GM13976 (cell line): ENCODE results near the gene USP2.

Experiments
- DNase-seq: peaks from one replicate; pipeline ENCODE4 v3.0.0; 2012; ENCODE audit warnings: low spot score
- in situ Hi-C: fragments of 300-500 bp; cut with MboI; formaldehyde crosslinking; loops from one replicate; pipeline ENCODE4 v1.12.0; 2022; ENCODE audit warnings: low sequenced_read_pairs, mixed read lengths, inconsistent platforms; ENCODE audit not compliant: unreplicated experiment
- TF ChIP-seq, protein P1 (sequence below): IDR thresholded peaks from 2 replicates; pipeline ENCODE4 v1.5.1; 2012; ENCODE audit warnings: borderline replicate concordance, mild to moderate bottlenecking; ENCODE audit not compliant: insufficient read depth; ENCODE audit errors: extremely low read depth, missing control alignments, control extremely low read depth

The USP2 gene, protein sequence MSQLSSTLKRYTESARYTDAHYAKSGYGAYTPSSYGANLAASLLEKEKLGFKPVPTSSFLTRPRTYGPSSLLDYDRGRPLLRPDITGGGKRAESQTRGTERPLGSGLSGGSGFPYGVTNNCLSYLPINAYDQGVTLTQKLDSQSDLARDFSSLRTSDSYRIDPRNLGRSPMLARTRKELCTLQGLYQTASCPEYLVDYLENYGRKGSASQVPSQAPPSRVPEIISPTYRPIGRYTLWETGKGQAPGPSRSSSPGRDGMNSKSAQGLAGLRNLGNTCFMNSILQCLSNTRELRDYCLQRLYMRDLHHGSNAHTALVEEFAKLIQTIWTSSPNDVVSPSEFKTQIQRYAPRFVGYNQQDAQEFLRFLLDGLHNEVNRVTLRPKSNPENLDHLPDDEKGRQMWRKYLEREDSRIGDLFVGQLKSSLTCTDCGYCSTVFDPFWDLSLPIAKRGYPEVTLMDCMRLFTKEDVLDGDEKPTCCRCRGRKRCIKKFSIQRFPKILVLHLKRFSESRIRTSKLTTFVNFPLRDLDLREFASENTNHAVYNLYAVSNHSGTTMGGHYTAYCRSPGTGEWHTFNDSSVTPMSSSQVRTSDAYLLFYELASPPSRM

DNA sequence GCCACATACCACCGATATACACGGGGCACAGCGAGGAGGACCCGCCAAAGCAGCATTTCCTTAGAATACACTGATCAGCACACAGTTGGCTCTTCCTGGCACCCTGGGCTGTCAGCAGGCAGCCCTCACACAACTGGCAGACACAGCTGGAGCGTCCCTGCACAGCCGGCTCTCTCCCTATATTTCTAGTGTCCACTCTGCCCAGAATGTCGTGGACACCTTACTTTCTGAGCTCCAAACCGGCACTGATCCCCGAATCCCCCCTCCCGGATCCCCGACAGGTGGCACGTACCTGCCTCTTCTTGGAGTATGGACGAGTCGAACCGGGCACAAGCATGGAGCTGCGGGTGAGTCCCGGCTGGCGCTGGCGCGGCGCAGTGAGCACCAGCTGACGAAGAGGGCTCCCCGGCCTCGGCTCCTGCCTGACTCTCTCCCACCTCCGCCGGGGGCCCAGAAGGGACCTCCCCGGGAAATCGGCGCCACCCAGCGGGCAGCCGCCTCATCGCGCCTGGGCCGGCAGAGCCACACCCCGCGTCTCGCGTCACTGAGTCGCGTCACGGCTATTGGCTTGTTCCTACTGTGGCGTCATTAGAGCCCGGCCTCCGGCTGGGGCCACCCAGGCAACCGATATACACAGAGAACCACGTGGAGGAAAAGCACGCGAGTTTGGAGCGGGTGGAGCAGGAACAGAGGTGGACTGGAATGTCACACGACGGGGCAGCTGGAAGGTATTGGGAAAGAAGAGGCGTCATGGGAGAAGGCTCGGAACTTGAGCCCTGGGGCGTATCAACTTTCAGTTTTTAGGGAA lies at the start of gene USP2:
TSS of gene USP2 (minus strand) at position 510 of the 808 bp plus-strand sequence. CDS start 8,210 bp downstream, outside the sequence.
- TF ChIP-seq, protein P1, sequence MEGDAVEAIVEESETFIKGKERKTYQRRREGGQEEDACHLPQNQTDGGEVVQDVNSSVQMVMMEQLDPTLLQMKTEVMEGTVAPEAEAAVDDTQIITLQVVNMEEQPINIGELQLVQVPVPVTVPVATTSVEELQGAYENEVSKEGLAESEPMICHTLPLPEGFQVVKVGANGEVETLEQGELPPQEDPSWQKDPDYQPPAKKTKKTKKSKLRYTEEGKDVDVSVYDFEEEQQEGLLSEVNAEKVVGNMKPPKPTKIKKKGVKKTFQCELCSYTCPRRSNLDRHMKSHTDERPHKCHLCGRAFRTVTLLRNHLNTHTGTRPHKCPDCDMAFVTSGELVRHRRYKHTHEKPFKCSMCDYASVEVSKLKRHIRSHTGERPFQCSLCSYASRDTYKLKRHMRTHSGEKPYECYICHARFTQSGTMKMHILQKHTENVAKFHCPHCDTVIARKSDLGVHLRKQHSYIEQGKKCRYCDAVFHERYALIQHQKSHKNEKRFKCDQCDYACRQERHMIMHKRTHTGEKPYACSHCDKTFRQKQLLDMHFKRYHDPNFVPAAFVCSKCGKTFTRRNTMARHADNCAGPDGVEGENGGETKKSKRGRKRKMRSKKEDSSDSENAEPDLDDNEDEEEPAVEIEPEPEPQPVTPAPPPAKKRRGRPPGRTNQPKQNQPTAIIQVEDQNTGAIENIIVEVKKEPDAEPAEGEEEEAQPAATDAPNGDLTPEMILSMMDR = peak; percentile 98
- DNase-seq = peak; percentile 96
- in situ Hi-C loops = no loop called here

DNA sequence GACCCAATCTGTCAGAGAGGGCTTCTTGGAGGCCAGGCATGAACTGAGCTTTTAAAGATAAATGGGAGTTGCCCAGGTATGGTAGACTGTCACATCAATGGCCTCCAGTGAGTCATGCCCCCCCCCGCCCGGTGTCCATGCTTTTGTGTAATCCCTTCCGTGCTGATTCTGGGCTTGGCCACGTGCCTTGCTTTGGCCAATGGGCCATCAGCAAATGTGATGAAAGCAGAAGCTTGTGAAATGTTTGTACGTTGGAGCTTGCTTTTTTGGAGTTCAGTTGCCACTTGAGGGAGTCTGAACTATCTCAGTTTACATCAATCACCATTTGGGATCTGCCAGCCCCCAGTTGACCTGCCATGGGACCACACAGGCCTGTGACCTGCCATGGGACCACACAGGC lies 45.8 kb upstream of the USP2 start:
- TF ChIP-seq, protein P1 = no peak

DNA sequence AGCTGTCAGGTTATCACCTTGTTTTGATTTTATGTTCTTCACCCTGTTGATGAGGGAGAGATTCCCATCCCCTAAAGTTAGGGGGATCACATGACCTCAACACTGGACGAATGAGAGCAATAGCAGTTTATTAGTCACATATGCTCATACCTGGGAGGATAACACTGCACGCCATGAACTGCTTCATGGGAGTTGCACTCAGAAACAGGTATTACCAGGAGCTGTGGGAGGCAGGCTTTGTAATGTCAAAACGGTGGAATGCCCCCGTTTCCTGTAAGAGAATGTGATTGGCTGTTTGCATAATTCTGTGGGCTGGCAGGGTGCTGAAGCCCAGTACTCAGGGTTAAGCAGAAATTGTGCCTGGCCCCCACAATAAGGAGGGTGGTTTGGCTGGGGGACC lies 44.7 kb upstream of the USP2 start:
- DNase-seq = no peak
- TF ChIP-seq, protein P1 = no peak
- in situ Hi-C loops = no loop called here

More for the DNA sequence above, 45.8 kb upstream of the USP2 start:
- in situ Hi-C loops = no loop called here
- DNase-seq = no peak

DNA sequence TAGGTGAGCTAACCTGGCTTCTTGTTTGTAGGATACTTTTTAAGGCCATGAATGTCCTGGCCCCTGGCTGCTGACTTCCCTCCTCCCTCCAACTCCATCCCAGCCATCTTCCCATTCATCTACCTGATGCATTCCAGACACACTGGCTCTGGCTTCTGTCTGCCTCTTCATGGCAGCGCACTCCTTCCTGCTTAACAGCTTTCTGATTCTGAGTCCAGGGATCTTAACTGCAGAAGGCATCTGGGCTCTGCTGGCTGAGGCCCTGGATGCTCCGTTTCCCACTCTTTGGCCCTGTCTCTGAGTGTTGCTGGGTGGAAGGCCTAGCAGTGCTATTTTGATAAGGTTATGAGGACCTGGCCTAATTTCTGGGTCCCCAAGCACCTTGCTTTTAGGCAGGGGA lies 43.3 kb upstream of the USP2 start:
- TF ChIP-seq, protein P1 = no peak
- no peak for DNase-seq
- in situ Hi-C loops = no loop called here

DNA sequence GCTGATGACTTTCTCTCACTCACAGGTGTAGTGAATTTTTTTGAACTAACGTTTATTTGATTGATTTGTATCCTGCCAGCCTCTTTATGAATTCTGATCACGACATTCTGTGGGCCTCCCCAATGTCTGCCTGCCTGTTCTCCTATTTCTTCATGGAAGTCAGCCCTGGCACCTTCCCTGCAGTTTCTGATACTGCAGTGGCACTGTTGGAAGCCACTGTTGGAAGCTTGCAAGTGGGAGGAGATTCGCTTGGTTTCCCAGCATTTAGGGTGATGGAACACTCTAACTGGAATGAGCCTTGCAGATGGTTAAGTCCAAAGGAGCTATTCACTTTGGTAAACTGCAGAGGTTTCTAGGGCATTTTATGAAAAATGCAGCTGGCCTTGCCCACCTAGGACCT lies 42.8 kb upstream of the USP2 start:
- in situ Hi-C loops = no loop called here

More for the DNA sequence above, 42.8 kb upstream of the USP2 start:
- TF ChIP-seq, protein P1 = no peak
- DNase-seq = no peak
